Stimulated activated CD8-positive, alpha-beta memory T cell treated with anti-CD3 and anti-CD28 coated beads, Interleukin-7, amount 100 ng/mL, for 1 hour (primary cell): Measurements from ENCODE around the gene ZNF641.

Experiments used
- DNase-seq, 2 donors: peaks; one replicate each; pipeline ENCODE4 v3.0.0-alpha.2; 2020; ENCODE audit warnings: low read depth in 2 of 2

The ZNF641 gene

GRCh38 chr12:48350249-48351021 is at the start of gene ZNF641:
Gene ZNF641 (minus strand): TSS chr12:48350919. CDS start chr12:48348090, 2,829 bp downstream.
- peak; percentile 65 to 72 for DNase-seq

- DNase-seq = no peak
These were observed 39.3 kb upstream of the ZNF641 start for GRCh38 chr12:48390026-48390425.

GRCh38 chr12:48389409-48389808 is 38.7 kb upstream of the ZNF641 start:
- DNase-seq = no peak

- no peak for DNase-seq
These were observed 38.2 kb upstream of the ZNF641 start for GRCh38 chr12:48388938-48389337.

GRCh38 chr12:48388460-48388859 is 37.7 kb upstream of the ZNF641 start:
- DNase-seq = no peak

- no peak for DNase-seq
These were observed 29.9 kb upstream of the ZNF641 start for GRCh38 chr12:48380596-48380995.

- no peak for DNase-seq
These were observed 29.1 kb upstream of the ZNF641 start for GRCh38 chr12:48379794-48380193.

GRCh38 chr12:48377646-48378045 is 26.9 kb upstream of the ZNF641 start:
- DNase-seq = no peak

GRCh38 chr12:48374164-48374563 is 23.4 kb upstream of the ZNF641 start:
- DNase-seq = no peak

GRCh38 chr12:48366131-48366530 is 15.4 kb upstream of the ZNF641 start:
- no peak for DNase-seq

- DNase-seq = no peak
These were observed 11.1 kb upstream of the ZNF641 start for GRCh38 chr12:48361664-48362339.

- DNase-seq = no peak
These were observed 8.3 kb upstream of the ZNF641 start for GRCh38 chr12:48358937-48359513.

- no peak for DNase-seq
These were observed 5.5 kb upstream of the ZNF641 start for GRCh38 chr12:48356041-48356768.

- DNase-seq = no peak
These were observed 1.5 kb upstream of the ZNF641 start for GRCh38 chr12:48352157-48352760.

- no peak for DNase-seq
These were observed 446 bp upstream of the ZNF641 start for GRCh38 chr12:48351022-48351708.

- DNase-seq = no peak
These were observed 1.2 kb downstream of the ZNF641 start for GRCh38 chr12:48349471-48349870.

GRCh38 chr12:48342980-48343379 is 7.7 kb downstream of the ZNF641 start:
- DNase-seq = no peak

- DNase-seq = no peak
These were observed 9.8 kb downstream of the ZNF641 start for GRCh38 chr12:48340943-48341342.

- DNase-seq = no peak
These were observed 11.1 kb downstream of the ZNF641 start for GRCh38 chr12:48339442-48340117.

GRCh38 chr12:48336564-48336963 is 14.2 kb downstream of the ZNF641 start:
- no peak for DNase-seq

- DNase-seq = no peak
These were observed 14.7 kb downstream of the ZNF641 start for GRCh38 chr12:48336061-48336460.
